IPS DF 4.7 (cell line): ENCODE data around the gene IGSF9B.

Source experiments
- DNase-seq: peaks from one replicate; pipeline ENCODE4 v3.0.0-alpha.2; 2013; ENCODE audit warnings: low spot score; ENCODE audit errors: extremely low read depth

The IGSF9B gene

GRCh38 chr11:133955081-133955891, 1.5 kb downstream of the IGSF9B start:
- DNase-seq = no peak

- DNase-seq = no peak
These were observed 2.8 kb downstream of the IGSF9B start for GRCh38 chr11:133953999-133954398.

GRCh38 chr11:133953547-133953946, 3.2 kb downstream of the IGSF9B start:
- DNase-seq = no peak

GRCh38 chr11:133952199-133953190, 4.3 kb downstream of the IGSF9B start:
- no peak for DNase-seq

- no peak for DNase-seq
These were observed 5.2 kb downstream of the IGSF9B start for GRCh38 chr11:133951327-133952198.

GRCh38 chr11:133950874-133951326, 5.9 kb downstream of the IGSF9B start:
- no peak for DNase-seq

GRCh38 chr11:133950421-133950820, 6.3 kb downstream of the IGSF9B start:
- DNase-seq = no peak

- DNase-seq = no peak
These were observed 7.6 kb downstream of the IGSF9B start for GRCh38 chr11:133949129-133949528.

- no peak for DNase-seq
These were observed 8.1 kb downstream of the IGSF9B start for GRCh38 chr11:133948711-133949110.

- DNase-seq = no peak
These were observed 9.4 kb downstream of the IGSF9B start for GRCh38 chr11:133947321-133947756.

GRCh38 chr11:133946541-133947318, 10.0 kb downstream of the IGSF9B start:
- no peak for DNase-seq

GRCh38 chr11:133946051-133946450, 10.7 kb downstream of the IGSF9B start:
- no peak for DNase-seq

- DNase-seq = no peak
These were observed 11.4 kb downstream of the IGSF9B start for GRCh38 chr11:133945087-133945974.

- DNase-seq = no peak
These were observed 12.6 kb downstream of the IGSF9B start for GRCh38 chr11:133943950-133944698.

GRCh38 chr11:133942577-133942976, 14.2 kb downstream of the IGSF9B start:
- DNase-seq = no peak

- DNase-seq = no peak
These were observed 15.2 kb downstream of the IGSF9B start for GRCh38 chr11:133941546-133941945.

- DNase-seq = no peak
These were observed 16.7 kb downstream of the IGSF9B start for GRCh38 chr11:133940034-133940433.

GRCh38 chr11:133939558-133939957, 17.2 kb downstream of the IGSF9B start:
- DNase-seq = no peak

GRCh38 chr11:133938166-133938565, 18.6 kb downstream of the IGSF9B start:
- DNase-seq = no peak
